UCSD-AML1 (cell line): ENCODE data around the gene GTF3C5.
"Not testable (repeated sequence)": the region's sequence is repeated elsewhere in the genome, so short reads cannot be mapped to it uniquely, and the experiment has no call there.

ENCODE experiments used
- DNase-seq: peaks from one replicate; lab custom pipeline; 2025; ENCODE audit not compliant: unreplicated experiment; lab: John Stamatoyannopoulos, UW

Gene GTF3C5

GRCh38 chr9:133087429-133088145 is 56.8 kb downstream of the GTF3C5 start:
- no peak for DNase-seq

- DNase-seq = no peak
These were observed 57.5 kb downstream of the GTF3C5 start for GRCh38 chr9:133088146-133088750.

GRCh38 chr9:133088756-133089155 is 58.0 kb downstream of the GTF3C5 start:
- DNase-seq = no peak

GRCh38 chr9:133089271-133089671 is 58.5 kb downstream of the GTF3C5 start:
- DNase-seq = no peak

- DNase-seq = no peak
These were observed 59.4 kb downstream of the GTF3C5 start for GRCh38 chr9:133090187-133090586.

GRCh38 chr9:133090752-133091385 is 60.1 kb downstream of the GTF3C5 start:
- DNase-seq = no peak

- not testable (repeated sequence) for DNase-seq
These were observed 63.6 kb downstream of the GTF3C5 start for GRCh38 chr9:133094351-133094750.

GRCh38 chr9:133094842-133095393 is 64.1 kb downstream of the GTF3C5 start:
- DNase-seq = no peak

- no peak for DNase-seq
These were observed 67.4 kb downstream of the GTF3C5 start for GRCh38 chr9:133098104-133098754.

GRCh38 chr9:133098871-133099270 is 68.1 kb downstream of the GTF3C5 start:
- DNase-seq = no peak

GRCh38 chr9:133099726-133100505 is 69.1 kb downstream of the GTF3C5 start:
- DNase-seq = no peak

- DNase-seq = no peak
These were observed 69.9 kb downstream of the GTF3C5 start for GRCh38 chr9:133100506-133101355.

GRCh38 chr9:133101356-133102189 is 70.8 kb downstream of the GTF3C5 start:
- DNase-seq = no peak

GRCh38 chr9:133102190-133103021 is 71.6 kb downstream of the GTF3C5 start:
- no peak for DNase-seq

- peak; percentile 48 for DNase-seq
These were observed 72.6 kb downstream of the GTF3C5 start for GRCh38 chr9:133103183-133103986.

GRCh38 chr9:133103987-133104505 is 73.2 kb downstream of the GTF3C5 start:
- no peak for DNase-seq
